ENCODE data around the gene SOWAHB. TPM values are rescaled to one million over a fixed set of nuclear protein-coding genes. Genes with fewer than 3 reads are reported as not detected.

SOWAHB gene
- total and polyA plus RNA-seq, 2 of the 8 experiments (the other 6 are each of a cell fraction or from before 2014, with no cell fraction given) = 0.15 to 0.65 TPM

DNA sequence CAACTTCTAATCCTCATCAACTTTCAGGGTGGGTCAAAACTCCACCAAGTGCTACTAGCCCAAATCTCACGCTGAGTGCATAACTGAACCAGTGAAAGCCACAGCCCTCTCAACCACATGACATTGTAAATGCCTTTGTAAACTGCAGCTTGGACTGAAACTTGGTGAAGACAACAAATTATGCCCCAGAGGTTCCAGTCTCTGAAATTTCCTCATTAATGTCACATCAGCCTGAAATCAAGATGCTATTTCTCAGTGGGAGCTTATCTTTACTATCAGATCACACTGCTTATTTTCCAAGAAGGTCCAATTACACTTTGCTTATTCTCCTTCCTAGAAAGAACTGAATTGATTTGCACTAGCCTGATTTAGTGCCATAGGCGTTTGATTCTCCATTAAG, 46.6 kb downstream of the SOWAHB start:
- H3K14ac ChIP-seq (ENCODE audit: insufficient read length) = no peak overlapping the region
- H4K5ac ChIP-seq (ENCODE audit: insufficient read length, low read depth, low read length) = no peak overlapping the region
- H3K4ac ChIP-seq (replicated peaks; ENCODE audit: insufficient read length, low read depth, low read length) = no peak overlapping the region
- no peak overlapping the region for H3K23ac ChIP-seq (ENCODE audit: insufficient read length)
- CTCF ChIA-PET (ENCODE audit: partially characterized antibody) = no interaction called here
- H2BK20ac ChIP-seq (ENCODE audit: low read length) = no peak overlapping the region
- H3K4me1 ChIP-seq (replicated peaks in 1 of 4; ENCODE audit: control insufficient read depth in 3 of 4, insufficient read depth in 4 of 4, low read length in 3 of 4) = no peaks in the 10 kb centered on the region
- H2BK12ac ChIP-seq (ENCODE audit: low read depth, low read length) = no peak overlapping the region
- DNase-seq (ENCODE audit: low read depth in 1 of 2, low spot score in 2 of 2) (no peak), FAIRE-seq (no peak)
- no peaks in the 10 kb centered on the region for H4K20me1 ChIP-seq (replicated peaks in 1 of 2; ENCODE audit: control insufficient read depth in 1 of 2, insufficient read depth in 2 of 2, low read length in 2 of 2)
- POLR2A ChIA-PET (ENCODE audit: partially characterized antibody) = no interaction called here
- 84% methylated on average over 2 of the region's 2 CpGs; no CpG with 5 or more reads in 1 of the 2 experiments for WGBS, 2 experiments (ENCODE audit: extremely low coverage in 1 of 2, insufficient coverage in 1 of 2, insufficient read length in 1 of 2, insufficient replicate concordance in 2 of 2, low coverage in 1 of 2, low lambda C conversion rate in 2 of 2, missing lambda C conversion rate in 1 of 2)
- H3K9me3 ChIP-seq (ENCODE audit: insufficient read depth in 2 of 2, low read depth in 1 of 2, low read length in 1 of 2) = no peaks in the 10 kb centered on the region
- no peaks in the 10 kb centered on the region for H3K79me1 ChIP-seq (ENCODE audit: low read depth, low read length)
- H3K27ac ChIP-seq (ENCODE audit: low read depth, low read length) = no peak overlapping the region
- H2BK5ac ChIP-seq (ENCODE audit: low read depth, low read length) = no peak overlapping the region
- TF ChIP-seq RBBP5 (IDR thresholded peaks at IDR 0.05; ENCODE audit: borderline replicate concordance, low read depth, low read length) (no peak), KDM4A (IDR thresholded peaks at IDR 0.05; ENCODE audit: low read depth, low read length, severe bottlenecking) (no peak), TAF7 (optimal IDR thresholded peaks at IDR 0.05; ENCODE audit: borderline replicate concordance, low read depth, low read length) (no peak), RNF2 (IDR thresholded peaks at IDR 0.05; ENCODE audit: borderline replicate concordance, low read depth, low read length, missing control alignments, poor library complexity, severe bottlenecking) (no peak), JUND (IDR thresholded peaks at IDR 0.05; ENCODE audit: low read length) (no peak), BCL11A (IDR thresholded peaks at IDR 0.05; ENCODE audit: low read depth in 2 of 2, low read length in 2 of 2) (no peak), SIRT6 (IDR thresholded peaks at IDR 0.05; ENCODE audit: low read length) (no peak), CHD1 (IDR thresholded peaks at IDR 0.05; ENCODE audit: low read depth, low read length) (no peak), GTF2F1 (IDR thresholded peaks at IDR 0.05; ENCODE audit: borderline replicate concordance, low read depth, low read length) (no peak), SRF (IDR thresholded peaks at IDR 0.05; ENCODE audit: low read depth, low read length) (no peak)
- TF ChIP-seq, protein P1, sequence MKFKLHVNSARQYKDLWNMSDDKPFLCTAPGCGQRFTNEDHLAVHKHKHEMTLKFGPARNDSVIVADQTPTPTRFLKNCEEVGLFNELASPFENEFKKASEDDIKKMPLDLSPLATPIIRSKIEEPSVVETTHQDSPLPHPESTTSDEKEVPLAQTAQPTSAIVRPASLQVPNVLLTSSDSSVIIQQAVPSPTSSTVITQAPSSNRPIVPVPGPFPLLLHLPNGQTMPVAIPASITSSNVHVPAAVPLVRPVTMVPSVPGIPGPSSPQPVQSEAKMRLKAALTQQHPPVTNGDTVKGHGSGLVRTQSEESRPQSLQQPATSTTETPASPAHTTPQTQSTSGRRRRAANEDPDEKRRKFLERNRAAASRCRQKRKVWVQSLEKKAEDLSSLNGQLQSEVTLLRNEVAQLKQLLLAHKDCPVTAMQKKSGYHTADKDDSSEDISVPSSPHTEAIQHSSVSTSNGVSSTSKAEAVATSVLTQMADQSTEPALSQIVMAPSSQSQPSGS (IDR thresholded peaks at IDR 0.05; ENCODE audit: low read length) = no peak
- no peak overlapping the region for H4K8ac ChIP-seq (ENCODE audit: extremely low read depth, insufficient read depth, low read length)
- H3K9ac ChIP-seq (replicated peaks in 1 of 4; ENCODE audit: extremely low read depth in 1 of 4, low read depth in 3 of 4, low read length in 3 of 4) = no peak overlapping the region
- H3K18ac ChIP-seq (ENCODE audit: extremely low read depth, low read length) = no peak overlapping the region
- H2BK120ac ChIP-seq (replicated peaks; ENCODE audit: low read depth, low read length) = no peak overlapping the region
- H4K91ac ChIP-seq (replicated peaks; ENCODE audit: insufficient read length, low read length) = no peak overlapping the region
- H3K4me2 ChIP-seq (ENCODE audit: insufficient read depth in 1 of 2, low read depth in 2 of 2, low read length in 2 of 2) = no peak overlapping the region
- H2AFZ ChIP-seq (ENCODE audit: low read length) = 0 out of 2 replicates have a peak overlapping the region, but pooled peaks have one; percentile 33
- H3K23me2 ChIP-seq (ENCODE audit: low read depth, low read length) = no peaks in the 10 kb centered on the region
- H2BK15ac ChIP-seq (ENCODE audit: low read length) = no peak overlapping the region
- H3K79me2 ChIP-seq (ENCODE audit: control insufficient read depth in 1 of 2, insufficient read depth in 2 of 2, low read length in 2 of 2) = no peaks in the 10 kb centered on the region
- no peaks in the 10 kb centered on the region for H3K36me3 ChIP-seq (ENCODE audit: control insufficient read depth in 2 of 4, insufficient read depth in 4 of 4, low read length in 3 of 4)
- no peak overlapping the region for H3K4me3 ChIP-seq (ENCODE audit: extremely low read depth in 1 of 4, insufficient read depth in 2 of 4, low read depth in 3 of 4, low read length in 4 of 4)
- no peak overlapping the region for H2AK5ac ChIP-seq (ENCODE audit: low read depth, low read length)
- no peak overlapping the region for H3K56ac ChIP-seq (replicated peaks; ENCODE audit: insufficient read length, low read depth, low read length)
- H3K27me3 ChIP-seq (replicated peaks in 1 of 4; ENCODE audit: control insufficient read depth in 3 of 4, extremely low read depth in 1 of 4, insufficient read depth in 3 of 4, low read length in 3 of 4) = no peaks in the 10 kb centered on the region

Measured in H1 (cell line).